ENCODE results near the gene HDAC4. TPM values are rescaled to one million over a fixed set of nuclear protein-coding genes. Genes with fewer than 3 reads are reported as not detected.

The HDAC4 gene
- total and polyA plus RNA-seq, 2 of the 4 experiments (the other 2 are of a cell fraction) = 4.1 to 7.2 TPM

- ChIA-PET CTCF (no interaction called here), POLR2A (ENCODE audit: unreplicated experiment) (no interaction called here)
- H3K23ac ChIP-seq (ENCODE audit: low read depth, low read length) = no peak overlapping the region
Observed at GRCh38 chr2:239125726-239126675, 274.8 kb downstream of the HDAC4 start.

More at GRCh38 chr2:239125726-239126675, 274.8 kb downstream of the HDAC4 start:
- H4K8ac ChIP-seq (ENCODE audit: low read depth in 2 of 2, low read length in 2 of 2) = no peak overlapping the region
- no peak overlapping the region for H3K4me2 ChIP-seq (ENCODE audit: low read depth, low read length)
- no peak overlapping the region for H2BK120ac ChIP-seq (ENCODE audit: low read depth, low read length)
- no peak overlapping the region for H2BK15ac ChIP-seq (ENCODE audit: low read depth, low read length)
- no peak overlapping the region for H2AK9ac ChIP-seq (replicated peaks; ENCODE audit: low read depth, low read length, poor library complexity)
- DNase-seq = no peak
- in situ Hi-C loops (cut with MboI; ENCODE audit: low sequenced_read_pairs) = loop anchor here (25.0 kb wide), 1 partner anchor 861 kb away; no protein-coding TSS in a partner anchor
- no peak overlapping the region for H2AK5ac ChIP-seq (ENCODE audit: low read depth, low read length)
- no peak overlapping the region for H4K91ac ChIP-seq (ENCODE audit: insufficient read depth, low read depth, low read length)
- no peak for ATAC-seq (ENCODE audit: low read depth)
- H3K9me3 ChIP-seq (ENCODE audit: control insufficient read depth, insufficient read depth, low read length) = 0 out of 2 replicates have a peak, but pooled peaks cover 4% of the 10 kb centered on the region
- H3K36me3 ChIP-seq (ENCODE audit: control insufficient read depth, insufficient read depth, low read length) = peaks cover 60% of the 10 kb centered on the region
- H3K56ac ChIP-seq (ENCODE audit: extremely low read depth, insufficient read depth, low read length) = no peak overlapping the region
- H3K79me1 ChIP-seq (ENCODE audit: low read depth in 1 of 2, low read length in 2 of 2) = no peaks in the 10 kb centered on the region; a peak in 1 of 4 replicates
- no peaks in the 10 kb centered on the region; the same call in 1 of the 2 replicates for H3K9me1 ChIP-seq (ENCODE audit: insufficient read depth, low read length)
- no peak for TF ChIP-seq MAZ (IDR thresholded peaks at IDR 0.05; ENCODE audit: borderline replicate concordance, low read depth, low read length)
- no peak for TF ChIP-seq MXI1 (IDR thresholded peaks at IDR 0.05; ENCODE audit: borderline replicate concordance, low read depth, low read length)
- no peak overlapping the region for H2BK20ac ChIP-seq (ENCODE audit: low read depth, low read length)
- no TSS peak for BruUV-seq (replicated peaks)
- no peak overlapping the region for H2BK5ac ChIP-seq (ENCODE audit: low read depth, low read length, poor library complexity, severe bottlenecking)
- H3K27ac ChIP-seq (ENCODE audit: insufficient read depth, low read length) = no peak overlapping the region
- WGBS, 2 experiments (ENCODE audit: extremely low coverage in 2 of 2, insufficient read length in 1 of 2) = 90% methylated on average over 19 of the region's 27 CpGs; no CpG with 5 or more reads in 1 of the 2 experiments
- H4K20me1 ChIP-seq (ENCODE audit: insufficient read depth, low read length) = no peaks in the 10 kb centered on the region; the same call in 1 of the 2 replicates
- no peak overlapping the region for H3K9ac ChIP-seq (ENCODE audit: low read depth, low read length)
- no peaks in the 10 kb centered on the region for H3K4me1 ChIP-seq (ENCODE audit: control insufficient read depth, insufficient read depth, low read length)
- no peak overlapping the region for H3K4me3 ChIP-seq (ENCODE audit: insufficient read depth, low read depth, low read length)
- no peak overlapping the region for H3K18ac ChIP-seq (ENCODE audit: low read depth, low read length)
- dilution Hi-C loops (cut with HindIII; ENCODE audit: low sequenced_read_pairs, unreplicated experiment) = no loop called here
- no peaks in the 10 kb centered on the region for H3K27me3 ChIP-seq (ENCODE audit: control insufficient read depth, insufficient read depth, low read length)
- H4K5ac ChIP-seq (ENCODE audit: low read depth, low read length) = no peak overlapping the region
- intact Hi-C loops (cut with micrococcal nuclease) = no loop called here
- no peak overlapping the region for H2AFZ ChIP-seq (replicated peaks; ENCODE audit: low read length, poor library complexity)
- H3K14ac ChIP-seq (replicated peaks; ENCODE audit: low read depth, low read length) = no peak overlapping the region
- no peak overlapping the region for H3K4ac ChIP-seq (ENCODE audit: low read depth, low read length)

Data from IMR-90 (cell line).